ENCODE results near the gene HSBP1.

Gene HSBP1

DNA sequence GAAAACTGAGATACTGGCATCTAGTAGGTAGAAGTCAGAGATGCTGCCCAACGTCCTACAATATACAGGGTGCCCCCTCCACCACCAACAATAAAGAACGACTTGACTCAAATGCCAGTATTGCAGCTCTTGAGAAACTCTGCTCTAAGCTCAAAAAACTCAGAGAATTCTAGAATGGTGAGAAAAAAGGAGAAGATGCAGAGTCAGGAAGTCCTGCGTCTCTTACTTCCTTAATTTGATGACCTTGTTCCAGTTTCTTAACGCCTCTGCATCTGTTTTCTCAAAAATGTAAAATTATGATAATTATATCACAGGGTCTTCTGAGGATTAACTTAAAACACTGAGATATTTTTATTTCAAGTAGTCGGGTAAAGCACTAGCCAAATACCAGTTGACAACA, 1.7 kb upstream of the HSBP1 start:
- Histone ChIP-seq H3K79me2 (ENCODE audit: insufficient read depth, low read length) (peaks cover 13% of the 10 kb centered on the region), H3K9ac (ENCODE audit: low read length) (no peak overlapping the region), H3K4me2 (ENCODE audit: low read length) (no peak overlapping the region), H4K20me1 (ENCODE audit: insufficient read depth, low read length) (no peaks in the 10 kb centered on the region), H3K9me2 (ENCODE audit: low read depth, low read length) (no peaks in the 10 kb centered on the region), H3K4me3 (ENCODE audit: low read depth, low read length, poor library complexity, severe bottlenecking) (no peak overlapping the region), H3K27me3 (ENCODE audit: insufficient read depth, low read length) (no peaks in the 10 kb centered on the region), H3K36me3 (ENCODE audit: insufficient read depth, low read length) (peaks cover 21% of the 10 kb centered on the region), H3F3A (ENCODE audit: insufficient read depth, low read length) (no peaks in the 10 kb centered on the region), H3K9me3 (ENCODE audit: low read length) (no peaks in the 10 kb centered on the region), H3K27ac (ENCODE audit: low read depth, low read length, poor library complexity, severe bottlenecking) (peak overlapping the region; percentile 10), H2AFZ (ENCODE audit: low read length) (0 out of 2 replicates have a peak overlapping the region, but pooled peaks have one; percentile 44), H3K4me1 (ENCODE audit: insufficient read depth, low read length, severe bottlenecking) (peaks cover 50% of the 10 kb centered on the region)
- TF ChIP-seq EZH2 (IDR thresholded peaks at IDR 0.05; ENCODE audit: borderline replicate concordance, low read length) (no peak), CTCF (IDR thresholded peaks at IDR 0.05; ENCODE audit: low read length) (no peak)

GRCh38 chr16:83806731-83807130, 1.0 kb upstream of the HSBP1 start:
- Histone ChIP-seq H3K9me2 (ENCODE audit: low read depth, low read length) (no peaks in the 10 kb centered on the region), H3K36me3 (ENCODE audit: insufficient read depth, low read length) (peaks cover 28% of the 10 kb centered on the region), H4K20me1 (ENCODE audit: insufficient read depth, low read length) (no peaks in the 10 kb centered on the region), H2AFZ (ENCODE audit: low read length) (no peak overlapping the region), H3F3A (ENCODE audit: insufficient read depth, low read length) (no peaks in the 10 kb centered on the region), H3K79me2 (ENCODE audit: insufficient read depth, low read length) (peaks cover 13% of the 10 kb centered on the region), H3K9me3 (ENCODE audit: low read length) (no peaks in the 10 kb centered on the region), H3K27ac (ENCODE audit: low read depth, low read length, poor library complexity, severe bottlenecking) (no peak overlapping the region), H3K9ac (ENCODE audit: low read length) (no peak overlapping the region), H3K4me2 (ENCODE audit: low read length) (no peak overlapping the region), H3K27me3 (ENCODE audit: insufficient read depth, low read length) (no peaks in the 10 kb centered on the region), H3K4me1 (ENCODE audit: insufficient read depth, low read length, severe bottlenecking) (peaks cover 57% of the 10 kb centered on the region), H3K4me3 (ENCODE audit: low read depth, low read length, poor library complexity, severe bottlenecking) (no peak overlapping the region)
- no peak for TF ChIP-seq CTCF (IDR thresholded peaks at IDR 0.05; ENCODE audit: low read length)
- TF ChIP-seq EZH2 (IDR thresholded peaks at IDR 0.05; ENCODE audit: borderline replicate concordance, low read length), result no peak

DNA sequence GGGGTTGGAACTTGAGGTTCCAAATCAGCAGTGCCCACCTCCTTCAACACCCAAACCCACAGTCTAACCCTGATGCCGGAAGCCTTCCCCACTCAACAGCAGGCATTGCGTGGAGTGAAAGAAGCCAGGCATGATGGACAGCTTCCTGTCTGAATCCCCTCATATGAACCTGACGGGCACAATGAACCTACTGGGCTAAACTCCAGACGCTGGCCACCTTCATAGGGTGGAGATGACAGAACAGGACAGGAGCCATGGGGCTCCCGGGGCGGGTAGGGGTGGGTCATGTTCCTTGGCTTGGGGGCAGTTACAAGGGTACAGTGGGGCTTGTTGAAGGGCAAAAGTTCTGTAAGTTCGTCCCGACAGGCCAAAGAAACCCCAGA, 460 bp upstream of the HSBP1 start:
- H2AFZ ChIP-seq (ENCODE audit: low read length), result 0 out of 2 replicates have a peak overlapping the region, but pooled peaks have one; percentile 17

More for the DNA sequence above, 460 bp upstream of the HSBP1 start:
- H3F3A ChIP-seq (ENCODE audit: insufficient read depth, low read length), result no peaks in the 10 kb centered on the region
- TF ChIP-seq EZH2 (IDR thresholded peaks at IDR 0.05; ENCODE audit: borderline replicate concordance, low read length), result no peak
- no peak for TF ChIP-seq CTCF (IDR thresholded peaks at IDR 0.05; ENCODE audit: low read length)
- H3K4me2 ChIP-seq (ENCODE audit: low read length), result peak overlapping the region; percentile 61
- H3K4me3 ChIP-seq (ENCODE audit: low read depth, low read length, poor library complexity, severe bottlenecking), result peak overlapping the region; percentile 83
- H3K9me3 ChIP-seq (ENCODE audit: low read length), result no peaks in the 10 kb centered on the region
- peaks cover 13% of the 10 kb centered on the region for H3K79me2 ChIP-seq (ENCODE audit: insufficient read depth, low read length)
- H4K20me1 ChIP-seq (ENCODE audit: insufficient read depth, low read length), result no peaks in the 10 kb centered on the region
- H3K27ac ChIP-seq (ENCODE audit: low read depth, low read length, poor library complexity, severe bottlenecking), result peak overlapping the region; percentile 26
- H3K36me3 ChIP-seq (ENCODE audit: insufficient read depth, low read length), result peaks cover 34% of the 10 kb centered on the region
- no peak overlapping the region; the same call in 1 of the 2 replicates for H3K9ac ChIP-seq (ENCODE audit: low read length)
- H3K9me2 ChIP-seq (ENCODE audit: low read depth, low read length), result no peaks in the 10 kb centered on the region
- H3K27me3 ChIP-seq (ENCODE audit: insufficient read depth, low read length), result no peaks in the 10 kb centered on the region
- H3K4me1 ChIP-seq (ENCODE audit: insufficient read depth, low read length, severe bottlenecking), result peaks cover 63% of the 10 kb centered on the region

All from OCI-LY1 (cell line).